HG03378 (cell line): ENCODE measurements around the gene WASL.
"Not testable (repeated sequence)": the region's sequence is repeated elsewhere in the genome, so short reads cannot be mapped to it uniquely, and the experiment has no call there.

Experiments
- ATAC-seq: cut with Tn5 transposase; IDR thresholded peaks from one replicate; pipeline ENCODE4 v1.9.1; 2021; ENCODE audit warnings: mild to moderate bottlenecking, moderate library complexity; ENCODE audit not compliant: unreplicated experiment

WASL gene

GRCh38 chr7:123635551-123636359, 113.0 kb downstream of the WASL start:
- ATAC-seq, result no peak

GRCh38 chr7:123634011-123634573, 114.7 kb downstream of the WASL start:
- not testable (repeated sequence) for ATAC-seq

GRCh38 chr7:123633553-123633952, 115.2 kb downstream of the WASL start:
- ATAC-seq, result no peak

GRCh38 chr7:123632808-123633207, 116.0 kb downstream of the WASL start:
- ATAC-seq, result no peak
